ENCODE results near the gene RRAGC. TPM values are rescaled to one million over a fixed set of nuclear protein-coding genes. Genes with fewer than 3 reads are reported as not detected.

The RRAGC gene
- total and polyA plus RNA-seq, 2 of the 13 experiments (the other 11 are each of a cell fraction or from before 2014, with no cell fraction given) = 7.6 to 8.0 TPM

DNA sequence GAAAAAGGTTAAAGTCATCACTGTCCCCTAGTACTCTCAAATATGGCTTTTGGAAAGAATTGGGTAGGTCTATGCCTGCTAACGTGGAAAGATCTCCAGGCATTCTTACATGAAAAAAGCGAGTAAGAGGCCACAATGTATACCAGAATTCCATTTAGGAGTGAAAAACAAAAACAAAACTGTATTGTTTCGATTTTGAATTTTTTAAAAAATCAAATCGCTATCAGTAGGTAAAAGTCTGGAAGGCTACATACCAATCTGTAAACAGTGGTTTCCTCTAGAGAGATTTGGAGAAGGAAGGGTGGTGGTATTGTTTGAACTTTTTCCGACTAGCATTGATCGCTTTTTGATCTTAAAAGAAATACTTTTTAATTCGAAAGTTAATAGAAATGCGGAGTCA, 55.9 kb downstream of the RRAGC start (continued):
- no peak for TF ChIP-seq ZNF460 (CRISPR knock-in tag; IDR thresholded peaks at IDR 0.05; ENCODE audit: borderline replicate concordance)
- no peak for TF ChIP-seq ZNF550 (CRISPR knock-in tag; IDR thresholded peaks at IDR 0.05; ENCODE audit: borderline replicate concordance)
- no peak for TF ChIP-seq ZFP90 (CRISPR knock-in tag; IDR thresholded peaks at IDR 0.05; ENCODE audit: borderline replicate concordance)
- TF ChIP-seq, protein P1, sequence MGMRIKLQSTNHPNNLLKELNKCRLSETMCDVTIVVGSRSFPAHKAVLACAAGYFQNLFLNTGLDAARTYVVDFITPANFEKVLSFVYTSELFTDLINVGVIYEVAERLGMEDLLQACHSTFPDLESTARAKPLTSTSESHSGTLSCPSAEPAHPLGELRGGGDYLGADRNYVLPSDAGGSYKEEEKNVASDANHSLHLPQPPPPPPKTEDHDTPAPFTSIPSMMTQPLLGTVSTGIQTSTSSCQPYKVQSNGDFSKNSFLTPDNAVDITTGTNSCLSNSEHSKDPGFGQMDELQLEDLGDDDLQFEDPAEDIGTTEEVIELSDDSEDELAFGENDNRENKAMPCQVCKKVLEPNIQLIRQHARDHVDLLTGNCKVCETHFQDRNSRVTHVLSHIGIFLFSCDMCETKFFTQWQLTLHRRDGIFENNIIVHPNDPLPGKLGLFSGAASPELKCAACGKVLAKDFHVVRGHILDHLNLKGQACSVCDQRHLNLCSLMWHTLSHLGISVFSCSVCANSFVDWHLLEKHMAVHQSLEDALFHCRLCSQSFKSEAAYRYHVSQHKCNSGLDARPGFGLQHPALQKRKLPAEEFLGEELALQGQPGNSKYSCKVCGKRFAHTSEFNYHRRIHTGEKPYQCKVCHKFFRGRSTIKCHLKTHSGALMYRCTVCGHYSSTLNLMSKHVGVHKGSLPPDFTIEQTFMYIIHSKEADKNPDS (CRISPR knock-in tag; IDR thresholded peaks at IDR 0.05) = no peak
- TF ChIP-seq, protein P2, sequence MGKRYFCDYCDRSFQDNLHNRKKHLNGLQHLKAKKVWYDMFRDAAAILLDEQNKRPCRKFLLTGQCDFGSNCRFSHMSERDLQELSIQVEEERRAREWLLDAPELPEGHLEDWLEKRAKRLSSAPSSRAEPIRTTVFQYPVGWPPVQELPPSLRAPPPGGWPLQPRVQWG (CRISPR knock-in tag; IDR thresholded peaks at IDR 0.05; ENCODE audit: borderline replicate concordance, low read depth) = no peak

DNA sequence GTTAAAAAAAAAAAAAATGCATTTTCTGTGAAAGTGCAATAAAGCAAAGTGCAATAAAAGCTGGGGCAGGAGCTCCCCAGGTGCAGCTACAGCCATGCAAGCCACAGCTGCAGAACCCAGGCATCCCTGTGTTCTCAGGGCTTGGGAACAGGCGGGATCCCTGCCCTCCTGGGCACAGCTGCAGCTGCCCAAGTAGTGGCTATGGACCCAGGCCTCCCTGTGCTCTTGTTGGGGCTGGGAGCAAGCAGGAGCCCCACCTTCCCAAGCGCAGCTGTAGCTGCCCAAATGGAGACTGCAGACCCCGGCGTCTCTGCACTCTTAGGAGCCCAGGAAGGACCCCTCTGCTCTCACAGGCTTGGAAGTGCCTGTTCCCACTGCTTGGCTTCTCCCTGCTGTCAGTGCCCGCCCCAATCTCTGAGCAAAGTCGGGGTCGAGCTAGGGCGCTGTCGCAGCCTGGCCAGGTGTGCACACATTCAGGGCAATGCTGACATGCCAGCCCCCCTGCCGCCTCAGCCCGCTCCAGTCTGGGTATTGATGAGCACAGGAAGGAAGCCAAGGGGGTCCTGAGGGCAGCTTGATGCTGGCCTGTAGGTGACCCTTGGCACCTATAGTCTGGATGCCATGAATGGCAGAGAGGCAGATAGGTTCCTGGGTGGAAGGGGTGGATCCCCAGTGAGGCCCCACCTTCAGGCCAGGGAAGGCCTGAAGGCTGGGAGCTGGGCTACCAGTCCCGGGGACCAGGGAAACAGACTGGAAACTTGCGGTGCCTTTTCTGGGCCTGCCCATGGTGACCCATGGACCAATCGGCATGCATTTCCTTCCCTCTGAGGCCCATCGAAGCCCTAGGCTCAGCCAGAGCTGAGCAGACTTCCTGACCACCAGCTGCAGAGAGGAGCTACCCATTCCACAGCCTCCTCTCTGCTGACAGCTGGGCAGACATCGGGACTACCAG, 58.6 kb downstream of the RRAGC start:
- ChIA-PET POLR2A (no interaction called here), CTCF (ENCODE audit: low intra/inter-chr PET ratio, low total read pairs) (no interaction called here)
- no peaks in the 10 kb centered on the region for H3K79me2 ChIP-seq (ENCODE audit: insufficient read depth, low read length)
- in situ Hi-C loops (cut with HindIII; ENCODE audit: extremely low pct_ligation_motif_present, low pct_unique_long_range_greater_than_20kb) (no loop called here), intact Hi-C loops (cut with micrococcal nuclease; ENCODE audit: unreplicated experiment) (no loop called here)
- no peak overlapping the region for H3K4me3 ChIP-seq (replicated peaks in 1 of 3; ENCODE audit: insufficient read depth in 1 of 3, low read depth in 2 of 3, low read length in 3 of 3)
- no TSS peak for BruUV-seq (replicated peaks)
- H3K4me2 ChIP-seq (ENCODE audit: low read depth, low read length) = no peak overlapping the region
- peaks cover 6 to 32% of the 10 kb centered on the region in 2 experiments for H3K27me3 ChIP-seq (ENCODE audit: control insufficient read depth in 1 of 2, insufficient read depth in 2 of 2, low read length in 2 of 2)
- no peak for TF ChIP-seq AGO2 (optimal IDR thresholded peaks at IDR 0.05; ENCODE audit: low read depth, low read length)
- no peak for TF ChIP-seq EZH2 (conservative IDR thresholded peaks at IDR 0.05; ENCODE audit: low read depth, low read length)
- TF ChIP-seq CCDC6 (CRISPR knock-in tag; IDR thresholded peaks at IDR 0.05) = no peak
- TF ChIP-seq ZNF510 (CRISPR knock-in tag; IDR thresholded peaks at IDR 0.05; ENCODE audit: low read depth) = no peak
- 20% methylated on average over 3 of the region's 16 CpGs for WGBS (ENCODE audit: low lambda C conversion rate)
- H2AFZ ChIP-seq (ENCODE audit: low read length) = no peak overlapping the region
- peaks cover 7% of the 10 kb centered on the region; the same call in 1 of the 2 replicates for H3K4me1 ChIP-seq (ENCODE audit: insufficient read depth, low read length)
- H3K27ac ChIP-seq (ENCODE audit: extremely low read length, insufficient read depth, low read length) = no peak overlapping the region
- ATAC-seq = no peak
- H3K9ac ChIP-seq (ENCODE audit: insufficient read depth, low read depth, low read length) = no peak overlapping the region
- no peak for DNase-seq (ENCODE audit: low spot score)
- H3K36me3 ChIP-seq (replicated peaks in 1 of 2; ENCODE audit: control insufficient read depth in 1 of 2, insufficient read depth in 2 of 2, low read length in 2 of 2) = no peaks in the 10 kb centered on the region
- FAIRE-seq = no peak
- no peaks in the 10 kb centered on the region for H4K20me1 ChIP-seq (ENCODE audit: insufficient read depth, low read length)
- no peaks in the 10 kb centered on the region for H3K9me3 ChIP-seq (ENCODE audit: low read length)
